GM18499 (cell line): Measurements from ENCODE around the gene RASGRP1.

Source experiments
- ATAC-seq: cut with Tn5 transposase; IDR thresholded peaks from one replicate; pipeline ENCODE4 v1.9.1; 2021; ENCODE audit warnings: moderate number of reproducible peaks; ENCODE audit not compliant: insufficient read depth, unreplicated experiment

The RASGRP1 gene

GRCh38 chr15:38576837-38577236 is 12.2 kb upstream of the RASGRP1 start:
- ATAC-seq: no peak

DNA sequence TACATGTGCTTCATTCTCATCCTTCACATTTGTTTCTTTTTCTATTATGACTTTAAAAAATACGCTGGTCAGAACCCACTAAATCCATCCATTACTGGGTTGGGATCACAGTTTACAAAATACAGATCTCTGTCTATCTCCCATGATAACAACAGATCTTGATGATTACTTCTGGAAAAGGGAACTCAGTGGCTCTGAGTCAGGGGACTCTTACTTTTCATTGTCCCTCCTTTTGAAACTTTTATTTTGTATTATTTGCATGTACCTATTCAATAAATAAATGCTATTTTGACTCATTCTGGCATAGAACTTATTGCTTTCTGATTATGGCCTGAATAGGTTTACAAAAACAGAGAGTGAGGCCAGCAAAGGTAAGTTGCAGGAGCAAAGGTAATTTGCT is 11.6 kb upstream of the RASGRP1 start:
- ATAC-seq: no peak

GRCh38 chr15:38565287-38565670 is 665 bp upstream of the RASGRP1 start:
- no peak for ATAC-seq

DNA sequence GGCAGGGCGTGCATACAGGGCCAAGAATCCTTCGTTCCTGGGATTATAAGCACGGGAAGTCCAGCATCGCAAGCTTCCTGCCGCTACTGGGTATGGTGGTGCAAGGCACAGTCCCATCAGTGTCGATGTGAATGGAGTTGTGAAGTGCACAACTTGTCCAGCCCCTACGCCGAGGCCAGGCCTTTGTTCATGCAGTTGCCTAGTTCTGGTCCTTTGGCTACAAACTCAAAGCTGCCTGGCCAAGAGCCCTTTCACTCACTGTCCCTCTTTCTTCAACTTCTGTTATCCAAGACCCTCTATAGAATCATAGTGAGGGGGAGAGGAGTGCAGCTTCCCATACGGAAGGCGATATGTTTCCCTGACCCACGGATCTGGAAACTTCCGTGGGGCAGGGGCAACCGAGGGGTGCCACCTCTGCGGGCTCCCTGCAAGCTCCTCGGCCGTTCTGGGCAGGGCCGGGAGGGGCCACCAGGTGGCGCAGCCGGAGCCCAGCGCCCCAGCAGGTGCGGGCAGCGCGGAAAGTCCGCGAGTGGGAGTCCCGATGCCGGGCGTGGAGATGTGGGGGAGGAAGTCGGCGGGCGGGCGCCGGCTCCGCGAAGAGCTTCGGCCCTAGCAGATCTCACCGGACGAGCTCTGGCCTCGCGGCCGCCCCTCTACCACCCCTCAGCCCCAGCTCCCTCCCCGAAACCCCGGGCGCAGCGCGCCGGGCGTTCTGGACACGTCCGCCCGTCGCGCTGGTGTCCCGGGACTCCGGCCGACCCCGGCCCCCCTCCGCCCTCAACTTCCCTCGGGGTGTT is 693 bp downstream of the RASGRP1 start:
- peak; percentile 32 for ATAC-seq

GRCh38 chr15:38562278-38562677 is 2.3 kb downstream of the RASGRP1 start:
- ATAC-seq: no peak

GRCh38 chr15:38560456-38560926 is 4.1 kb downstream of the RASGRP1 start:
- peak; percentile 37 for ATAC-seq

- ATAC-seq: no peak
Measured at GRCh38 chr15:38559636-38560307, 4.8 kb downstream of the RASGRP1 start.

GRCh38 chr15:38559131-38559530 is 5.5 kb downstream of the RASGRP1 start:
- ATAC-seq: no peak

GRCh38 chr15:38558372-38559059 is 6.1 kb downstream of the RASGRP1 start:
- no peak for ATAC-seq

GRCh38 chr15:38557921-38558320 is 6.7 kb downstream of the RASGRP1 start:
- no peak for ATAC-seq

DNA sequence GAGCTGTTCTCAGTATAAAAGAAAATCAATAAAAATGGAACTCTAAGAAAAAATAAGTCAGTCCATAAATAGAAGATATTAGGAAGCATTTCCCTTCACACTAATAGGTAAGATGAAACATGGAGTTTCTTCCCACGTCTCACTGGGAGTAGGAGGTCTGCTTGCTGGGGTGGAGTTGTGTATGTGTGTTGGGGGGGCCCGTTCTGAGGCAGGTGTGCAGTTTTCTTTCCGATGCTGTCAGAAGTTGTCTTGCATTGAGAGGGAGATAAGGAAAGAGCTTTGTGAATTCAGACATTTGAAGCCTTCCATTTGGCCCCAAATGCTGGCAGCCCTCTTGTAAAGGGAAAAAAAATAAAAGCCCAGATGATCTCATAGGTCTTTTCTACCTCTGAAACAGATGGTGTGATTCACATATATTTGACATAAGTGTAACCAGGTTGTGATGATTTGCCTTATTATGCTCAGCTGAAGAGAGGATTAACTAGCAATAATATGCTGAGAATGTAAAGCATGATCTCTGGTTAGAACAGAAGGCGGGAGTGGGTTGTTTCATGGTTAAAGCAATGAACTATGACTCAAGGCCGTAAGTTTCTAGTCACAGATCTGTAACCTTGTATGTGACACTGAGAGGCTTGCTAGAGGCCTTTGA is 8.8 kb downstream of the RASGRP1 start:
- ATAC-seq: no peak

- peak; percentile 52 for ATAC-seq
Measured at GRCh38 chr15:38554354-38554753, 10.3 kb downstream of the RASGRP1 start.

- ATAC-seq: no peak
Measured at GRCh38 chr15:38553071-38553470, 11.5 kb downstream of the RASGRP1 start.

GRCh38 chr15:38551720-38552648 is 12.6 kb downstream of the RASGRP1 start:
- ATAC-seq: no peak

DNA sequence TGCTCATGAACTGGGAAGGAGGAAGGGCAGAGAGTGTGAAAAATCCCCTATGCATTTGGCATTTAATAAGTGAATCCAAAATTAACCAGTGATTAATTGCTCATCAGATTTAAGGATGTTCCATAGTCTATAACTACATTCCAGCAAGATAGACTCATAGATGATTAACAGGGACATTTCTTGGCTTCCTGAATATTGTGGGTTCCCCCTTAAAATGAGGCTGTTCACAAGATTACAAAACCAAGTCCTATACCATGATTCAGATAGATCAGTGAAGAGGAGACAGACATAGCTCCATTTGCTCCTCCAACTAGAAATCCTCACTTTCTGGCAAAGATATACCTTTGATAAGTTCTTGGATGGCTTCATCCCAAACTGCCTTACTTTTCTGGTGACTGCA is 15.4 kb downstream of the RASGRP1 start:
- ATAC-seq: no peak

GRCh38 chr15:38547255-38547997 is 17.2 kb downstream of the RASGRP1 start:
- no peak for ATAC-seq

DNA sequence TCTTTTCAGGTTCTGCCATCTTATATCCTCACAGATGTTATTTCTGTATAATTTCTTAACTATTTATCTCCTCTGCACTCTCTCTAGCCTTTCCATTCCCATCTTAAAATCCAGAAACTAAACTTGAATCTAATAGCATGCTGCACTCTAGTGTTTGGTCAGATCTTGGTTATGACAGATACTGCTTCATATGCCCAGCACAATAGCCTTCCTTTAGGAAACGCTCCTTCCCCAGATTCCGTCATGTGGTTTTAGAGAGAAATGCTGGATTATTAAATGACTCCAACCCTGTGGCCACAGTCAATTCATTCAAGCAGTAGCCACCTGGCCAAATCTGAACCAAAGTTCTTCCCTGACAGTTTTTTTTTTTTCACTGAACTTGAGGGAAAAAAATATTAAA is 19.4 kb downstream of the RASGRP1 start:
- ATAC-seq: no peak

DNA sequence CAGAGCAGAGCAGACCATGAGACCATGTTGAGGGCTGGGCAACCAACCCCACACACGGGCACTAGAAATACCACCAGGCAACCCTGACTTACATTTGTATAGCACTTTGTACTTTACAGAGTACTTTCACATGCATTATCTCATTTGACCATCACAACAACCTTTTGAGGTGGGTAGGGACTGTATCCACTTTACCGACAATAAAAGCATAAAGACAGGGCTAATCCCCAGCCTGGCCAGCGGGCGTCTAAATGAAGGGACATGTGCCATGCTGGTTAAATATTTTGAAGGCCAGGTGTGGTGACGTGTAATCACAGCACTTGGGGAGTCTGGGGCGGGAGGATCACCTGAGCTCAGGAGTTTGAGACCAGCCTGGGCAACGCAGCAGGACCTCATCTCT is 23.6 kb downstream of the RASGRP1 start:
- no peak for ATAC-seq

DNA sequence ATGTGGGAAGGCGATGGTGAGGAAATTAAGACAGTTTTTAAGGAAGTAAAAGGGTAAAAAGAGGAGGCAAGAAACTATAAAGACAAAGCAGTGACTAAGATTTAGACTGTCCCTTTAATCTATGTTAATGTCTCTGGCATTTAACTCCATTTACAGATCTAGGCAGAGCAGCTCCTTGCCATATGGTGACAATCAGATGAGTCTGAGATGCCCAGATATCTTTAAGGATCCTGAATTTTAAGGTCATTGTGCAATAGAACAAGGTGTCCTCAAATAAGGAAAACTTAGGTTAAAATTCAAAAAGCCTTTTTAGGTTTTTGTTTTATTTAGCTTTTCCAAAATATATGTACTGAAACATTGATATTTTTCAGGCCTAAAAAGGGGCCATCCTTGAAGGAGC is 24.1 kb downstream of the RASGRP1 start:
- ATAC-seq: no peak
